Epithelial cell of esophagus (primary cell): Measurements from ENCODE around the gene CELA1.

Experiments used
- DNase-seq: peaks from one replicate; pipeline ENCODE4 v3.0.0; 2010; ENCODE audit warnings: low read depth
- H3K4me3 ChIP-seq: 2 replicates; pipeline ENCODE4 v1.5.1; 2011; ENCODE audit warnings: mild to moderate bottlenecking, low read length, control low read depth
- TF ChIP-seq, protein P1 (sequence below): IDR thresholded peaks from 2 replicates; pipeline ENCODE4 v1.5.1; 2011; ENCODE audit warnings: low read depth, mild to moderate bottlenecking, low read length, control low read depth, inconsistent platforms; ENCODE audit not compliant: insufficient read depth; ENCODE audit errors: missing control alignments

The CELA1 gene

GRCh38 chr12:51374361-51374760 lies 27.9 kb upstream of the CELA1 start:
- TF ChIP-seq, protein P1, sequence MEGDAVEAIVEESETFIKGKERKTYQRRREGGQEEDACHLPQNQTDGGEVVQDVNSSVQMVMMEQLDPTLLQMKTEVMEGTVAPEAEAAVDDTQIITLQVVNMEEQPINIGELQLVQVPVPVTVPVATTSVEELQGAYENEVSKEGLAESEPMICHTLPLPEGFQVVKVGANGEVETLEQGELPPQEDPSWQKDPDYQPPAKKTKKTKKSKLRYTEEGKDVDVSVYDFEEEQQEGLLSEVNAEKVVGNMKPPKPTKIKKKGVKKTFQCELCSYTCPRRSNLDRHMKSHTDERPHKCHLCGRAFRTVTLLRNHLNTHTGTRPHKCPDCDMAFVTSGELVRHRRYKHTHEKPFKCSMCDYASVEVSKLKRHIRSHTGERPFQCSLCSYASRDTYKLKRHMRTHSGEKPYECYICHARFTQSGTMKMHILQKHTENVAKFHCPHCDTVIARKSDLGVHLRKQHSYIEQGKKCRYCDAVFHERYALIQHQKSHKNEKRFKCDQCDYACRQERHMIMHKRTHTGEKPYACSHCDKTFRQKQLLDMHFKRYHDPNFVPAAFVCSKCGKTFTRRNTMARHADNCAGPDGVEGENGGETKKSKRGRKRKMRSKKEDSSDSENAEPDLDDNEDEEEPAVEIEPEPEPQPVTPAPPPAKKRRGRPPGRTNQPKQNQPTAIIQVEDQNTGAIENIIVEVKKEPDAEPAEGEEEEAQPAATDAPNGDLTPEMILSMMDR, result no peak
- H3K4me3 ChIP-seq, result no peak overlapping the region
- no peak for DNase-seq

DNA sequence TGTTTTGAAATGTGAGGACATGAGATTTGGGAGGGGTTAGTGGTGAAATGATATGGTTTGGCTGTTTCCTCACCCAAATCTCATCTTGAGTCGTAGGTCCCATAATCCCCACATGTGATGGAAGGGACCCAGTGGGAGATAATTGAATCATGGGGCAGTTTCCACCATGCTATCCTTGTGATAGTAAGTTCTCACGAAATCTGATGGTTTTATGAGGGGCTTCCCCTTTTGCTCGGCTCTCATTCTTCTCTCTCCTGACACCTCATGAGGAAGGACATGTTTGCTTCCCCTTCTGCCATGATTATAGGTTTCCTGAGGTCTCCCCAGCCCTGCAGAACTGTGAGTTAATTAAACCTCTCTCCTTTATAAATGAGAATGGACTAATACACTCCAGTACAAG lies 26.7 kb upstream of the CELA1 start:
- TF ChIP-seq, protein P1, result no peak
- no peak for DNase-seq
- no peak overlapping the region for H3K4me3 ChIP-seq

- no peak for DNase-seq
- H3K4me3 ChIP-seq, result no peak overlapping the region
- TF ChIP-seq, protein P1, result peak; percentile 5
Measured at GRCh38 chr12:51372021-51372420, 25.5 kb upstream of the CELA1 start.

- H3K4me3 ChIP-seq, result no peak overlapping the region
- TF ChIP-seq, protein P1, result no peak
- peak; percentile 97 for DNase-seq
Measured at GRCh38 chr12:51371295-51371953, 24.9 kb upstream of the CELA1 start.

- no peak for DNase-seq
- TF ChIP-seq, protein P1, result no peak
- H3K4me3 ChIP-seq, result no peak overlapping the region
Measured at GRCh38 chr12:51370667-51371066, 24.2 kb upstream of the CELA1 start.

DNA sequence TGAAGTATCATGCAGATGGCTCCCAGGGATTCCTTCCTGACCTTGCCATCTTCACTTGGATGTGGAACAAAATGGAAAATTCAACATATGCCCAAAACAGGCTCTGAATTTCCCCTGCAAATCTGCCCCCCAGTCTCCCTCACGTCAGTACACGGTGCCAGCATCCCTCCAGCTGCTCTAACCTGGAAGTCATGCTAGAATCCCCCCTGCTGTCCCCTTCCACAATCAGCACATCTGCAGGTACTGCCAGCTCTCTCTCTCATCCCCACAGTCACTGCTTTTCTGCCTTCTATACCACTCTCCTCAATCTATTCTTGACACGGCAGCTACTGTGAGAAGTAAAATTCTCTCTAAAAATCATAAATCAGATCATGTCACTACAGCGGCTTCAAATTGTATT lies 23.1 kb upstream of the CELA1 start:
- no peak overlapping the region for H3K4me3 ChIP-seq
- TF ChIP-seq, protein P1, result no peak
- DNase-seq, result no peak
